HTERT RPE-1 (cell line): Measurements from ENCODE around the gene ZNF750.

Source experiments
- in situ Hi-C: fragments of 300-500 bp; cut with MboI; formaldehyde crosslinking; loops from 4 replicates; pipeline ENCODE4 v1.14.3; 2020; ENCODE audit warnings: low sequenced_read_pairs

The ZNF750 gene

DNA sequence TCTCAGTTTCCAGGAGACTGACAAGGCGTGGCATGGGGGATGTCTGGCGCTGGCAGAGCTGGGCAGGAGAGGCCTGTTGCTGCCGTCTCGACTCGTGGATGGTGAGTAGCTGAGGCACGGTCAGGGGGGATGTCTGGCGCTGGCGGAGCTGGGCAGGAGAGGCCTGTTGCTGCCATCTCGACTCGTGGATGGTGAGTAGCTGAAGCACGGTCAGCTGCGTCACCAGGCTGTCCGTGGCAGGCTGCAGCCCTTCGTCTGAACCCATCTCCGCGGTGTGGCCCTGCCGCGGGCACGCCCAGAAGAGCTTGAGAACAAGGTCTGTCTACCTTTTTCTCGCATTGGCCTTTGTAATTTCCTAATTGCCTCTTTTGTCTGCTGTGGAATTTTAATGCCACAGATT is 25.0 kb downstream of the ZNF750 start:
- in situ Hi-C loops = no loop called here

- in situ Hi-C loops = no loop called here
Observed at GRCh38 chr17:82813299-82814051, 26.3 kb downstream of the ZNF750 start.

DNA sequence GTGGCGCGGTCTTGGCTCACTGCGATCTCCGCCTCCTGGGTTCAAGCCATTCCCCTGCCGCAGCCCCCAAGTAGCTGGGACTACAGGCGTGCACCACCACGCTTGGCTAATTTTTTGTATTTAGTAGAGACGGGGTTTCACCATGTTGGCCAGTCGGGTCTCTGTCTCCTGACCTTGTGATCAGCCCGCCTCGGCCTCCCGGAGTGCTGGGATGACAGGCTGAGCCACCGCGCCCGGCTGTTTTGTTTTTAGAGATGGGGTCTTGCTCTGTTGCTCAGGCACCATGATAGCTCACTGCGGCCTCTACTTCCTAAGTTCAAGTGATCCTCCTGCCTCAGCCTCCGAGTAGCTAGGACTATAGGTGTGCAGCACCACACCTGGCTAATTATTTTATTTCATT is 27.2 kb downstream of the ZNF750 start:
- in situ Hi-C loops = no loop called here

DNA sequence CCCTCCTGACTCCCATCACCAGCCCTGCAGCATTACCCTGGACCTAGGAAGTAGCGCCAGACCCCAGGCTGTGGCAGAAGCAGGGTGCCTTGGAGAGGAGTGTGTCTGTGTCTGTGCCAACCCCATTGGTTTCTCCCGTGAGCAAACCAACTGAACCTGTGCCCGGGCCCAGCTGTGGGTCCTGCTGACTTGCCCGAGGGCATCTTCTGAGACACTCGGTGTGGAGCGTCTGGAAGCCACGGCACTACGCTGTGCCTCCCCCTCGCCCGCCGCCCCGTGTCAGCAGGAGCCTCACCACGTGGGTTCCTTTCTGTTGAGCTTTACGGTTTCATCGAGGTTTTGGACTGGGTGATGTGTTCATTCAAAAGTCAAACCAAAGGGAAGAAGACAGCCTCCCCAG is 27.8 kb downstream of the ZNF750 start:
- in situ Hi-C loops = no loop called here

- in situ Hi-C loops = no loop called here
Observed at GRCh38 chr17:82810644-82811430, 29.0 kb downstream of the ZNF750 start.

GRCh38 chr17:82808921-82809905 is 30.6 kb downstream of the ZNF750 start:
- in situ Hi-C loops = no loop called here

- in situ Hi-C loops = no loop called here
Observed at GRCh38 chr17:82808006-82808405, 31.8 kb downstream of the ZNF750 start.

DNA sequence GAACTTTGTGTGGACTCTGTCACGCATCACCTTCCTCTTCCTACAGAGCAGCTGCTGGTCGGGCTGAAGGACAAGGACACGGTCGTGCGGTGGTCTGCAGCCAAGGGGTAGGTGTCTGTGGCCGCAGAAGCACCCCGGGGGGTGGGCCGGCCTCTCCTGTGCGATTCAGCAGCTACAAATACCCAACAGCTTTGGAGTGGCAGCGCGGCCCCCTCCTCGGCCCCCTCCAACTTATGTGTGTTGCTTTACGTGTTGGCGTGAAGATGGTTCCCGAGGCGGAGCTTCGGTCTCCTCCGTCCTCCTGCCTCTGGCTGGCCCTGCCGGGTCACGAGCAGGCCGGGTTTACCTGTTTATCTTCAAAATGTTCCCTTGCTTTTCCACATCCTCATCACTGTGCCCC is 32.3 kb downstream of the ZNF750 start:
- in situ Hi-C loops = no loop called here

- in situ Hi-C loops = no loop called here
Observed at GRCh38 chr17:82807101-82807500, 32.7 kb downstream of the ZNF750 start.

- in situ Hi-C loops = no loop called here
Observed at GRCh38 chr17:82806645-82807044, 33.2 kb downstream of the ZNF750 start.

GRCh38 chr17:82805823-82806222 is 34.0 kb downstream of the ZNF750 start:
- in situ Hi-C loops = no loop called here

DNA sequence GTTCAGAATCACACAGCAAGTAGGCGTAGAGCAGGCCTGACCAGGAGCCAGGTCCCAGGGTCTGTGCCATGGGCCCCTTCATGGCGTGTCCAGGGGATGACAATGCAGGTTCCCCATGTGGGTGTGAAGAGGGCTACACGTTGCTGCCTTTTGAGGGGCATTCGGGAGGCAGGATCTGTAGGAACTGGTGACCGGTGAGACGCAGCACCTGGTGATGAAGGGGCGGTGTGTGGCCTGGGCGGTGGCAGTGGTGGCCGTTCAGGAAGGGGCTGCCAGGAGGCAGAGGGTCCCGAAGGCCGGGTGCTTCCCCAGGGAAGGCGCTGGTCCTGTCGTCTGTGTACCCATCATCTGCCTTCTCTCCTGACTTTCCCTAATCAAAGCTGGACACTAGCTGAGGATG is 34.6 kb downstream of the ZNF750 start:
- in situ Hi-C loops = no loop called here

DNA sequence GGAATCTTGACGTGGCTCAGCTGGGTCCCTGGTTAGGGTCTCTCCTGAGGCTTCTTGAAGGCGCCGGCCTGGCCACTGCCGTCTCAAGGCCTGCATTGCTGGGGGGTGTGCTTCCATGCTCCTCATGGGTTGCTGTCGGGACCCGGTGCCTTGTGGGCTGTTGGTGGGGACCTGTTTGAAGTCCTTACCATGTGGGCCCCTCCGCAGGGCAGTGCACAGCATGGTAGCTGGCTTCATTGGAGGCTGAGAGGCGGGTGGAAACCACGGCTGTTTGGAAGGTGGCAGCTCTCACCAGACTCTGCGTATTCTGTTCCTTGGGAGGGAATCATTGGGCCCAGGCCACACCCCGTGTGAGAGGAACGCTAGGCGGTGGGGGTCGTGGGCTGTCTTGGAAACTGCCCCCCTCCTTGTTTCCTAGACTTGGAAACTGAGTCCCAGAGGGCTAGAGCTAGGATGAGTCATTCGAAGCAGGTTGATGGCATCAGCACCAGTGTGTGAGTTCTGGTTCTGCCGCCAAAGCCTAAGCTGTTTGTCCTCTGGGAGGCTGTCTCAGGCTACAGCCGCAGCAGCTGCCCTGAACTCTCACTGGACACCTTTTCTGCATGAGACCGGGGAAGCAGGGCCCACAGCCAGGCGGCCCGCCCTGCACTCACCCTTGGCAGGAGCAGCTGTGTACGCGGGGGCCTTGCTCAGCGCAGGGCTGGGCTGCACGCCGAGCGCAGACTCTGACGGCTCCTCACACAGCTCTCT is 35.2 kb downstream of the ZNF750 start:
- in situ Hi-C loops = no loop called here

DNA sequence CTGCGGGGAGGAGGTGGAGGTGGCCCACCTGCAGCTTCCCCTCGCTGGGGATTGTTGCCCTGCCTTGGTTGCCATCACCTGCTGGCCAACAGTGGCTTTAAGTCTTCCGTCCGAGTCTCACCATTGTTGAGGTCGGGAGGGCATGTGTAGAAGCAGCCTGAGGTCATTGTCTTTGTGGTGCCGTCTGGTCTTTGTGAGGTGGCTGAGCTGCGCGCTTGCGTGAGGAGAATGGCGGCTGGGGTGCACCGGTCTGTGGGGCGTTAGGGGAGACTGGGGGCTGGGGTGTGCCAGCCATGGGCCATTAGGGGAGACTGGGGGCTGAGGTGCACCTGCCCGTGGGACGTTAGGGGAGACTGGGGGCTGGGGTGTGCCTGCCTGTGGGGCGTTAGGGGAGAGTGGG is 36.2 kb downstream of the ZNF750 start:
- in situ Hi-C loops = no loop called here

DNA sequence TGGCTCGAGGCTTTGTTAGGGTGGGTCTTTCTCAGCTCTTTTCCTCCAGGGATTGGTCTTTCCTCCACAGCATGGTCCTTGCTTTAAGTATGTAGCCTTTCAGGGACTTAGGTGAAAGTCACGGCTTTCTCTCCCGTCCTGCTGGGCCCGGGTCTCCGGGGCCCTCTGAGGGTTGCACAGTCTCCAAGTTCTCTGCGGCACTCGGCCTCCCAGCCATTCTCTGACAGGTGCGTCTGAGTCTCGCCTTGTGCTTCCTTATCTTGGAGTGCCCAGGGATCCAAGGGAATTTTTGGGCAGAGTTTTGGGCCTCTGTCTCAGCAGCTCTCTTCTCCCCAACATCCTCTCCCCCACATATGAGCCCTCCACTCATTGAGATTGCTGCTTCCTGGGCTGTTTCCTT is 36.6 kb downstream of the ZNF750 start:
- in situ Hi-C loops = no loop called here

- in situ Hi-C loops = no loop called here
Observed at GRCh38 chr17:82802075-82802780, 37.6 kb downstream of the ZNF750 start.

DNA sequence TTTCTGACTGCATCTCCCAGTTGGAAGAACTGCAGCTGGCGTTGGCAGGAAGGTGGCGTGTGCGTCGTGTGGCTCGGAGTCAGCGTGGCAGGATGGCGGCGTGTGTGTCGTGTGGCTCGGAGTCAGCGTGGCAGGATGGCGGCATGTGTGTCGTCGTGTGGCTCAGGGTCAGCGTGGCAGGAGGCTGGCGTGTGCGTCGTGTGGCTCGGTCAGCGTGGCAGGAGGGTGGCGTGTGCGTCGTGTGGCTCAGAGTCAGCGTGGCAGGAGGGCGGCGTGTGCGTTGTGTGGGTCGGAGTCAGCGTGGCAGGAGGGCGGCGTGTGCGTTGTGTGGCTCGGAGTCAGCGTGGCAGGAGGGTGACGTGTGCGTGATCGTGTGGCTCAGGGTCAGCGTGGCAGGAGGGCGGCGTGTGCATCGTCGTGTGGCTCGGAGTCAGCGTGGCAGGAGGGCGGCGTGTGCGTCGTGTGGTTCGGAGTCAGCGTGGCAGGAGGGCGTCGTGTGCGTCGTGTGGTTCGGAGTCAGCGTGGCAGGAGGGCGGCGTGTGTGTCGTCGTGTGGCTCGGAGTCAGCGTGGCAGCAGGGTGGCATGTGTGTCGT is 38.3 kb downstream of the ZNF750 start:
- in situ Hi-C loops = no loop called here

- in situ Hi-C loops = no loop called here
Observed at GRCh38 chr17:82800885-82801284, 38.9 kb downstream of the ZNF750 start.

GRCh38 chr17:82799591-82799990 is 40.2 kb downstream of the ZNF750 start:
- in situ Hi-C loops = no loop called here
